Activated naive CD4-positive, alpha-beta T cell treated with anti-CD3 and anti-CD28 coated beads, Interleukin-2, amount 50 U/mL, for 72 hours (primary cell): ENCODE data around the gene CHD2. TPM values are rescaled to one million over a fixed set of nuclear protein-coding genes. Genes with fewer than 3 reads are reported as not detected.

Experiments used
- ATAC-seq, 2 donors: fragments of 150-1000 bp; cut with Tn5 transposase; 2 replicates each; pipeline ENCODE4 v1.10.0; 2021; ENCODE audit warnings: mild to moderate bottlenecking in 2 of 2, moderate library complexity in 2 of 2
- DNase-seq, 2 donors: peaks; one replicate each; pipeline ENCODE4 v3.0.0; 2021 to 2022; ENCODE audit warnings: low spot score in 2 of 2
- H3K27ac Mint-ChIP-seq, 2 donors: one replicate each; pipeline ENCODE4 v1.8.0; 2022; ENCODE audit warnings: mild to moderate bottlenecking in 2 of 2, mixed read lengths in 2 of 2
- H3K36me3 Mint-ChIP-seq, 2 donors: one replicate each; pipeline ENCODE4 v1.8.0; 2022; ENCODE audit warnings: mixed read lengths in 2 of 2
- H3K9me3 Mint-ChIP-seq, 2 donors: one replicate each; pipeline ENCODE4 v1.8.0; 2022; ENCODE audit warnings: mixed read lengths in 2 of 2
- total RNA-seq, 2 donors: library from RNA; stranded (reverse); gene quantifications; one replicate each; pipeline ENCODE4 v1.2.3, GENCODE V29; 2022

Gene CHD2
- total RNA-seq, 2 donors from 2014 or later = 187 to 214 TPM

- Mint-ChIP-seq H3K27ac (peak overlapping the region; percentile 97 to 98), H3K36me3 (peaks cover 40 to 80% of the 10 kb centered on the region in 2 donors), H3K9me3 (peaks cover 7 to 12% of the 10 kb centered on the region in 2 donors)
- ATAC-seq (no peak), DNase-seq (no peak)
Observed at GRCh38 chr15:92900731-92901071, 577 bp downstream of the CHD2 start.

GRCh38 chr15:92901072-92901761 is 1.1 kb downstream of the CHD2 start:
- no peak for DNase-seq
- H3K27ac Mint-ChIP-seq = peak overlapping the region; percentile 97 to 98
- H3K9me3 Mint-ChIP-seq = peaks cover 7 to 10% of the 10 kb centered on the region in 2 donors
- peaks cover 38 to 82% of the 10 kb centered on the region in 2 donors for H3K36me3 Mint-ChIP-seq
- ATAC-seq = no peak

- no peak for DNase-seq
Observed at GRCh38 chr15:92901995-92902394, 1.9 kb downstream of the CHD2 start.

GRCh38 chr15:92902737-92903593 is 2.8 kb downstream of the CHD2 start:
- H3K27ac Mint-ChIP-seq = peak overlapping the region; percentile 100
- H3K36me3 Mint-ChIP-seq = peaks cover 29 to 67% of the 10 kb centered on the region in 2 donors
- DNase-seq (no peak), ATAC-seq (no peak)
- peaks cover 7 to 8% of the 10 kb centered on the region in 2 donors for H3K9me3 Mint-ChIP-seq

More at GRCh38 chr15:92901995-92902394, 1.9 kb downstream of the CHD2 start:
- peaks cover 34 to 76% of the 10 kb centered on the region in 2 donors for H3K36me3 Mint-ChIP-seq
- no peak for ATAC-seq
- H3K9me3 Mint-ChIP-seq = peaks cover 7 to 8% of the 10 kb centered on the region in 2 donors
- H3K27ac Mint-ChIP-seq = peak overlapping the region; percentile 62 to 100

- Mint-ChIP-seq H3K27ac (peak overlapping the region; percentile 100), H3K9me3 (peaks cover 7 to 8% of the 10 kb centered on the region in 2 donors), H3K36me3 (peaks cover 33 to 66% of the 10 kb centered on the region in 2 donors)
- ATAC-seq (no peak), DNase-seq (no peak)
Observed at GRCh38 chr15:92903631-92903965, 3.5 kb downstream of the CHD2 start.

GRCh38 chr15:92903966-92904721 is 4.0 kb downstream of the CHD2 start:
- H3K9me3 Mint-ChIP-seq = peaks cover 4% of the 10 kb centered on the region in 2 donors
- peak overlapping the region; percentile 100 for H3K27ac Mint-ChIP-seq
- H3K36me3 Mint-ChIP-seq = peaks cover 30 to 64% of the 10 kb centered on the region in 2 donors
- ATAC-seq (peak; percentile 83 to 85), DNase-seq (peak; percentile 99 to 100)

- DNase-seq (no peak), ATAC-seq (no peak)
- no peaks in the 10 kb centered on the region for H3K9me3 Mint-ChIP-seq
- peaks cover 31 to 65% of the 10 kb centered on the region in 2 donors for H3K36me3 Mint-ChIP-seq
- peak overlapping the region; percentile 100 for H3K27ac Mint-ChIP-seq
Observed at GRCh38 chr15:92904722-92905571, 4.8 kb downstream of the CHD2 start.

- DNase-seq (no peak), ATAC-seq (no peak)
- Mint-ChIP-seq H3K27ac (peak overlapping the region; percentile 100), H3K36me3 (peaks cover 32 to 64% of the 10 kb centered on the region in 2 donors), H3K9me3 (no peaks in the 10 kb centered on the region)
Observed at GRCh38 chr15:92906020-92906419, 5.9 kb downstream of the CHD2 start.

GRCh38 chr15:92906563-92907081 is 6.5 kb downstream of the CHD2 start:
- DNase-seq (peak in 1 of 2 donors; percentile 45), ATAC-seq (peak; percentile 71 to 74)
- H3K9me3 Mint-ChIP-seq = no peaks in the 10 kb centered on the region
- H3K36me3 Mint-ChIP-seq = peaks cover 31 to 65% of the 10 kb centered on the region in 2 donors
- peak overlapping the region; percentile 100 for H3K27ac Mint-ChIP-seq

- Mint-ChIP-seq H3K27ac (peak overlapping the region; percentile 100), H3K9me3 (no peaks in the 10 kb centered on the region), H3K36me3 (peaks cover 31 to 71% of the 10 kb centered on the region in 2 donors)
- DNase-seq (no peak), ATAC-seq (peak; percentile 11 to 26)
Observed at GRCh38 chr15:92907229-92907628, 7.1 kb downstream of the CHD2 start.

GRCh38 chr15:92907896-92908712 is 8.0 kb downstream of the CHD2 start:
- H3K36me3 Mint-ChIP-seq = peaks cover 25 to 64% of the 10 kb centered on the region in 2 donors
- no peaks in the 10 kb centered on the region for H3K9me3 Mint-ChIP-seq
- DNase-seq (no peak), ATAC-seq (peak in 1 of 2 donors; percentile 16)
- H3K27ac Mint-ChIP-seq = peak overlapping the region; percentile 100

- ATAC-seq = no peak
- no peak for DNase-seq
- peaks cover 22 to 60% of the 10 kb centered on the region in 2 donors for H3K36me3 Mint-ChIP-seq
- no peaks in the 10 kb centered on the region for H3K9me3 Mint-ChIP-seq
- H3K27ac Mint-ChIP-seq = peak overlapping the region; percentile 100
Observed at GRCh38 chr15:92908713-92909057, 8.6 kb downstream of the CHD2 start.

- peaks cover 17 to 55% of the 10 kb centered on the region in 2 donors for H3K36me3 Mint-ChIP-seq
- H3K27ac Mint-ChIP-seq = peak overlapping the region; percentile 100
- no peaks in the 10 kb centered on the region for H3K9me3 Mint-ChIP-seq
- ATAC-seq (no peak), DNase-seq (no peak)
Observed at GRCh38 chr15:92909136-92909781, 9.1 kb downstream of the CHD2 start.

GRCh38 chr15:92910451-92910850 is 10.3 kb downstream of the CHD2 start:
- ATAC-seq = no peak
- DNase-seq = no peak
- H3K27ac Mint-ChIP-seq = peak overlapping the region; percentile 95 to 97
- H3K36me3 Mint-ChIP-seq = peaks cover 17 to 51% of the 10 kb centered on the region in 2 donors
- H3K9me3 Mint-ChIP-seq = no peaks in the 10 kb centered on the region

GRCh38 chr15:92914103-92914499 is 14.0 kb downstream of the CHD2 start:
- DNase-seq (no peak), ATAC-seq (no peak)
- H3K36me3 Mint-ChIP-seq = peaks cover 15 to 59% of the 10 kb centered on the region in 2 donors
- H3K27ac Mint-ChIP-seq = peak overlapping the region; percentile 95 to 98
- H3K9me3 Mint-ChIP-seq = no peaks in the 10 kb centered on the region
